SIG-M5 treated with dmso at 0.1 percent for 504 hours (cell line): ENCODE results near the gene ARID3A.

Experiments used
- DNase-seq: peaks from one replicate; lab custom pipeline; 2025; ENCODE audit not compliant: unreplicated experiment; lab: John Stamatoyannopoulos, UW

The ARID3A gene

GRCh38 chr19:984165-984967 lies 58.5 kb downstream of the ARID3A start, which contains the start of gene WDR18:
TSS of gene WDR18 (plus strand) at chr19:984345. CDS start at chr19:984354, 9 bp downstream.
- DNase-seq: peak; percentile 77

DNA sequence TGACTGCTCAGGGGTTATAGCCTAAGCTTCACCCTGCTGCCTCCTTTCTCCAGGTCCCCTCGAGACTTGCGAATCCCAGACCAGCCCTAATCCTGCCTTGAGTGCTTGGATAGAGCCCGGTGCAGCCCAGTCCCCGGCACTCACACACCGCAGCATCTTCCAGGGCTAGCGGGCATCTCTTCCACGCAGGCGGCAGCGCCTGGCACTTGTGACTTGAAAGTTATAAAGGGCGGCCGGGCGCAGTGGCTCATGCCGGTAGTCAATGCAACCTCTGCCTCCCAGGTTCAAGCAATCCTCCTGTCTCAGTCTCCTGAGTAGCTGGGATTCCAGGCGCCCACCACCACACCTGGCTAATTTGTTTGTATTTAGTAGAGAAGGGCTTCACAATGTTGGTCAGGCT lies 60.2 kb downstream of the ARID3A start:
- no peak for DNase-seq

- no peak for DNase-seq
Measured at GRCh38 chr19:988081-988480, 62.2 kb downstream of the ARID3A start.

DNA sequence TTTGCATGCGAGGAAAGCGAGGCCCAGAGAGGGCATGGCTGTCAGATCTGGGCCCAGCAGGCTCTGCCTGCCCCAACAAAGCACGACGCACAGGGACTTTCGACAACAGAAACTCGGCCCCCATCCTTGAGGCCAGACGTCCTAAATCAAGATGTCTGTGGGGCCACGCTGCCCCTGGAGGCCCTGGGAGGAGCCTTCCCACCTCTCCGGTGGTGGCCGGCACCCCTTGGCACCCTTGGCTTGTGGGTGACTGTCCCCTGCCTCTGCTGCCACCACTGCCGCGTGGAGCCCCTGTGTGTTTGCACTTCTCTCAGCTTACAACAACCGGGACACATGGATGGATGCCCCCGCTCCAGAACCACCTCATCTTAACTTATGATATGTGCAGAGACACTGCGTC lies 62.7 kb downstream of the ARID3A start:
- DNase-seq: no peak

- no peak for DNase-seq
Measured at GRCh38 chr19:989381-990081, 63.7 kb downstream of the ARID3A start.

DNA sequence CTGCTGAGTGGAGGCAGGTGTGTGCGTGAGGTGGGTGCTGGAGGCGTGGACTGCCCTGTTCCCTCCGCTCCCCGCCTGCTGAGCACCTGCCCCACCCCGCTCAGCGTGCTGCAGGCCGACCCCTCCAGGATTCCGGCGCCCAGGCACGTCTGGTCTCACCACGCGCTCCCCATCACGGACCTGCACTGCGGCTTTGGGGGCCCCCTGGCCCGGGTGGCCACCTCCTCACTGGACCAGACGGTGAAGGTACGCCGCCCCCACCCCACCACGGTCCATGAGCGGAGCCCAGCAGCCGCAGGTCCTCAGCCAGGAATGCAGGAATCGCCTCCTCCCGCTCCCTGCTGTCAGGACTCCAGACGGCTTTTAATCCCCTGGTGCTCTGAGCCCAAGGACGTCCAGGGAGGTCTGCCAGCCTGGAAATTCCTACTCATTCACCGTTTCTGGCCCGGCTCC lies 64.3 kb downstream of the ARID3A start:
- no peak for DNase-seq

DNA sequence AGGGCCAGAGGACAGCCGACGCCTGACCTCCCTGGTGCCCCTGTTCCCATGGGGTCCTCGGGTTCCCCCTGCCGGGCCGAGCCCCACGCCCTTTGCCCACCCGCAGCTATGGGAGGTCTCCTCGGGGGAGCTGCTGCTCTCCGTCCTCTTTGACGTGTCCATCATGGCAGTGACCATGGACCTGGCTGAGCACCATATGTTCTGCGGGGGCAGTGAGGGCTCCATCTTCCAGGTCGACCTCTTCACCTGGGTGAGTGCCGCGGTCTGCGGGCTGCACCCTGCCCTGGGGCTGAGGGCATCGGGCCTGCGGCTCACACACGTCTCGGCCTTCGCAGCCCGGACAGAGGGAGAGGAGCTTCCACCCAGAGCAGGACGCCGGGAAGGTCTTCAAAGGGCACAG lies 64.9 kb downstream of the ARID3A start:
- DNase-seq: no peak

- no peak for DNase-seq
Measured at GRCh38 chr19:991174-991931, 65.5 kb downstream of the ARID3A start.

- no peak for DNase-seq
Measured at GRCh38 chr19:991932-992669, 66.3 kb downstream of the ARID3A start.

- no peak for DNase-seq
Measured at GRCh38 chr19:992670-993055, 66.8 kb downstream of the ARID3A start.

GRCh38 chr19:993361-993830 lies 67.6 kb downstream of the ARID3A start:
- no peak for DNase-seq

- DNase-seq: no peak
Measured at GRCh38 chr19:993831-994393, 68.1 kb downstream of the ARID3A start.

- DNase-seq: no peak
Measured at GRCh38 chr19:994516-994915, 68.7 kb downstream of the ARID3A start.

DNA sequence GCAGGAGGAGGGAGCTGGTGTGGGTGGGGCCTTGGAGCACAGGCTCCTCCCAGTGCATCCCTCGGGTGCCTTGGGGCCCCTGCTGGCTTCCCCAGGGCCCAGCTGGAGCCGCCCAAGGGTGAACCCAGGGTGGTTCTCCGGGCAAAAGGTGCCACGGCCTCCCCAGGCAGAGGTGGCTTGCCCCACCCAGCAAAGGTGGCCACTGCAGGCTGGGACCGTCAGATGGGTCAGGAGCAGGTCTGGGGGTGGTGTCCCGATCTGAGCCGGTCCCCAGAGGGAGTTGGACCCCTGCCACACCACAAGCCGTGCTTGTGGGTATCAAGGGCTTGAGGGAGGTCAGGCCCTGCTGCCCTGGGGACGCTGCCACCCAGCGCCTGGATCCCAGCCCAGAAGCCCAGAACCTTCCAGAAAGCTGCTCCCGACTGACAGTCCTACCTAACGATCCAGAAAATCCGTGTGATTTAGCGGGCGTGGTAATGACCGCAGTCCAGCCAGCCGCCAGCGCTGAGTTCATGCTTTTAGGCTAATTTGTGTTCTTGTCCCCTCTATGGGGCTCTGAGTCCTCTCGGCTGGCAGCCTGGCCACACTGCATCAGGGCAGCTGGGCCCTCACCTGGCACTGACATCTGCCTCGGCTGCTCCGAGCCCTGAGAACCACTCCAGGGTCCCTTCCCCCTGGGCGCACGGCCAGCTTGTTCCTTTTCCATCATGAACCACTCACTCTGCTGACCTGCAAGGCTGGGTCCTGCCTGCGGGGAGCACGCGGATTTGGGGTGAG lies 69.4 kb downstream of the ARID3A start:
- DNase-seq: no peak

DNA sequence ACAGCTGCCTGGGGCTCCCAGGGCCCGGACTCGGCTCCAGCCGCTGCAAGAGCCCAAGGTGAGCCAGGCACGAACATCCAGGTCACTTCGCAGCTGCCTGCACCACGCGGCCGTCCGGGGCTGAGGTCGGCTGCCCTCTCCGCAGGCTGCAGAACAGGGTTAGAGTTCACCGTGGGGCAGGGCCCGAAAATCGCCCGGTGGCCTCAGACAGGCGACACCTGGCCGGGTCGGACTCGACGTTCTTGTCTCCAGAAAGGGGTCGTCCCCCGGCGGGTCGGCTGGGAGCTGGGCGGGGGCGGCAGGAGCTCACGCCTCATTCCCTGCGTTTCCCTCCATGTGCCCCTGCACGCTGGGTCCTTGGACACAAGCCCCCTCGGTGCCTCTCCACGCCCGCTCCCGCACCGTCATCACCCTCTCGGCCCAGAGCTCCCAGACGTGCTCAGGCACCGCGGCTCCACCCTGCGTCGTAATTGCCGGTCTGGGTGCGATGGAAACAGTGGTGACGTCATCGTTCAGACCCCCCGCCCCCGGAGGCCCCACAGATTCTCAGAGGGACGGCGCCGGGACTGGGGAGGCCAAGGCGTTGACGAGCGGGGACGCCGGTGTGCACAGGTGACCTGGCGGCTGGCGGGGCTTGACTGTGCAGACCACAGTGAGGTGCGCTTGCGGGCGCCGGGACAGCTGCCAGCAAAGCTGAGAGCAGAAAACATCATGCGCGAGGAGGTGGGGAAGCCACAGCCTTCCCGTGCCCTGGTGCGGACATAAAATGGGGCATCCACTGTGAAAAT lies 70.4 kb downstream of the ARID3A start:
- DNase-seq: peak; percentile 26

DNA sequence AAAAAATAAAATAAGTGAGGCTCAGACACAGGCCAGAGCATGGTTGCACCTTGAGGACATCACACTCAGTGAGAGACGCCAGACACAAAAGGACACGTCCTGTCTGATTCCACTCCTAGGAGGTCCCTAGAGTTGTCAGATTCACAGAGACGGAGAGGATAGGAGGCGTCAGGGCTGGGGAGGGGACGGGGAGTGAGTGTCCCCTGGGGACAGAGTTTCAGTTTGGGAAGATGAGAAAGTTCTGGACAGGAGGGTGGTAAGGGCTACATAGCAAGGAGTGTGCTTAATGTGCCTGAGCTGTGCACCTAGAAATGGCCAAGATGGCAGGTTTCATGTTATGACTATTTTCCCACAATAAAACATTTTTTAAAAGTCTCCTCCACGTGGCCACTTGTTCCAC lies 72.2 kb downstream of the ARID3A start:
- no peak for DNase-seq

DNA sequence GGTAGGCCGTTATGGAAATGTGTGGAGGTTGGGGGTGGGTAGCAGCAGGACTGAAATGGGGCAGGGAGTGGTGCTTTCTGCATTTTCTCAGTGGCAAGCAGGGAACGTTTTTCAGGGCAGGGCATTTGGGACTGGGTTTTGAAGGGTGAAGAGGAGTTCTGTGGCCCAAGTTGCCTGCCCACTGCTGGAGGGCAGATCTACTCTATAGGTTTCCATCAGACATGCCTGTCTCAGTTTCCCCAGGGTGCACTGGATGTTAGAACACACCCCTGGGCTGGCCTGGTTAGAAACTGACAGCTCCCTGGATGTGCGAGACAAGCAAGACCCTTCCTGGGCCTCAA lies 73.5 kb downstream of the ARID3A start:
- no peak for DNase-seq

DNA sequence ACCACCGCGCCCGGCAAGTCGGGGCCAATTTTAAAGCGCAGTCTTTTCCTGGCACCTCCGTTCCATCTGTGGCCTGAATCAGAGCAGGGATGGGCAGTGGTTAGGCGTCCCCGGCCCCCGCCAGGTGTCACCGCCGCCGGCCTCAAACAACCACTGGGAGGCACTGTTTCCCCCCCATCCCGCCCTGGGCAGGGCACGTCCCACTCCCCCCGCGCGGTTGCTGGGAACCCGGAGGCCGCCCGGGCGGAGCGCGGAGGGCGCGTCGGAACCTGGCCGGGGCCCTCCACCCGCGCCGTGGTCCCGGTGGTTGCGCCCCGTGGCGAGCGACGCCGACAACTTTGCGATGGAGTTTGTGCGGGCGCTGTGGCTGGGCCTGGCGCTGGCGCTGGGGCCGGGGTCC lies 74.3 kb downstream of the ARID3A start, which contains the start of gene GRIN3B:
Gene GRIN3B (plus strand): TSS at position 325 of the 400 bp plus-strand sequence. CDS start 19 bp downstream, at position 344.
- DNase-seq: peak; percentile 34
